ENCODE data around the gene FAM3D.
A peak's percentile ranks its signal among the peaks of the same experiment; 100 is the strongest.
"Not testable (repeated sequence)": the region's sequence is repeated elsewhere in the genome, so short reads cannot be mapped to it uniquely, and the experiment has no call there.

Gene FAM3D

GRCh38 chr3:58683001-58683458 is 16.5 kb upstream of the FAM3D start:
- peak in 1 of 2 experiments; percentile 34 for DNase-seq

DNA sequence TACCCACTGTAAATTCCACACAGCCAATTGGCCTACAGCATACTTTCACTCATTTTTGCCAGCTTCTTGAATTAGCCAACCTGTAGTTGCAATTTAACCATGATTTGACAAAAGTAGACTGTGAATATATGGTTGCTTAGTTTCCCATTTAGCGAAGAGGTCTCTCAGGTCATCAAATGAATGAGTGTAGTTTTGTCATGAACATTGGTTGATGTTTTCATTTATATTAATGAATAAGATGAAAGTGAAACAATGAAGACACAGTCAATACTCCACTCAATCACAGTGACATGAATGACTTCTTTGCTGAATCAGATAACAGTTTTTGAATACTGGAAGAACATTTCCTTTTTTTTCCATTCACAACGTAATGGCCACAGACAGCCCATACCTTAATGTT is 15.3 kb upstream of the FAM3D start:
- DNase-seq: no peak

DNA sequence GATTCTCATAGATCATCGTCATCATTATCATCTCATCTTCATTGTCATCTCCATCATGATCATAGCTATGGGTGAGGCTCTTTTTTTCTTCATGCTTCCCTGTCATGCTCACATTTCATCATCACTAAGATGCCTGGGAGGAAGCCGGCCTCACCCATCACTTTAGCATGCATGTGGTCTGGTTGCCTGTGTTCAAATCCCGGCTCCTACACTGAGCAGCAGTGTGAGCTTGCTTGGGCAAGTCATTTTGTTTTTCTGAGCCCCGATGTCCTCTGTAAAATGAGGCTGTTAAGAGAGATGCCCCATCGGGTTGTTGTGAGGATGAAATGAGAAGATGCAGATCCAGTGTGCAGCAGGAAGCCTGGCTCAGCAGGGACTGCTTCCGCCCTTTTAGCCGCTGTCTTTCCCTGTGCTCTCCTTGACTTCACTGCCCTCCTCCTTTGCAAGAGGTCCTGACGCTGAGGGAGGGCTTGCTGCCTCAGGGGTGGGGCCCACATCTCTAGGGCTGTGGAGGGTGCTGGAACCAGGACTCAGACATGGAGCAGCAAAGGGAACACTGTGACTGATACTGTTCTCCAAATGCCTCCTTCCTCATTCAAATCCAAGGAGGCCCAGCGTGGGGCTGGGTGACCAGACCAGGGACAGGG is 14.4 kb upstream of the FAM3D start:
- DNase-seq: no peak

- DNase-seq: no peak
Measured at GRCh38 chr3:58679974-58680666, 13.5 kb upstream of the FAM3D start.

DNA sequence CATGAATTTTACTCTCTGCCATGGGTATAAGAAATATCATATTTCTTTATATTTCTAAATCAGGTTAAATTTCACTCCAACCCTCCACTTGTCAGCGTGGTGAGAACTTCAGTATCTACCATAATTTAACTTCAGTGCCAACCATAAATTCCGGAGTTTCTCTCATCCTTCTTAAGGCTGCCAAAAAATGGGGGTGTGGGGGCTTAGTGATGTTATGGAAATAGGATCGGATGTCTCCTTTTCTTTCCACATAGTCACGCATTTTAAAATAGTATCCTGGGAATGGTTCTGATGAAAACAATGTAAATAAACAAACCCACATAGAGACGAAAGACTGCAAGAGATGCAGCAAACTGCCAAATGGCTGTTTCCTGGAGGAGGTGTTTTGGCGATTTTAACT is 12.9 kb upstream of the FAM3D start:
- no peak for DNase-seq

- not testable (repeated sequence) for DNase-seq
Measured at GRCh38 chr3:58678177-58678970, 11.8 kb upstream of the FAM3D start.

GRCh38 chr3:58672880-58673279 is 6.3 kb upstream of the FAM3D start:
- DNase-seq: no peak

- no peak for DNase-seq
Measured at GRCh38 chr3:58672451-58672850, 5.9 kb upstream of the FAM3D start.

DNA sequence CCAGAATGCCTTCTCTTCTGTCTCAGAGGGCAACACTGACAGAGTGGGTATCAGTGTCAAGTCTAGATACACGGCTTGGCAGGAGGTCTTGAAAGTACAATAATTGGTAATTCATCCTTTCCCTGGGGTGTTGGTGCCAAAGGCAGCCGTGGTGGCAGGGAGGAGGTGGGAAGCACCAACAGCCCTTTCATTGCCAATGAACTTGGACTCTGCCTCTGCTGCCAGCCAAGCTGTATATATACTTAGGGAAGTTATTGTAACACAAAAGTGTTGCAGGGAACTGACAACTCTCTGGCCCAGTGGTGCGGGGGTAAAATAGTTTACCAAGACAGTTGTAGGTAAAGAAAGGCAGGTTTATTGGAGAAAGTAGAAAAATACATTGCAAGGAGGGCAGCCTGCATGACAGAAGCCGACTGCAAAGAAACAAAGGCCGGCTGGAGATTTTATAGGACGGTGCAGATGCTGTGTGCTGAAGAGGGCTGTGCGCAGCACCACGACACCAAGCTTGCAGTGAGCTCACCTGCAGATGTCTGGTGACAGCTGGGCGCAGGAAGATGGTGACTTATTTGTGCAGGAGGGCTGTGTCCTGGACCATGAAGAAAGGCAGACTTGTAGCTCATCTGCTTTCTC is 4.0 kb upstream of the FAM3D start:
- DNase-seq: no peak

GRCh38 chr3:58668247-58668646 is 1.7 kb upstream of the FAM3D start:
- DNase-seq: no peak

GRCh38 chr3:58667704-58668103 is 1.1 kb upstream of the FAM3D start:
- DNase-seq: no peak

GRCh38 chr3:58667229-58667628 is 655 bp upstream of the FAM3D start:
- DNase-seq: no peak

DNA sequence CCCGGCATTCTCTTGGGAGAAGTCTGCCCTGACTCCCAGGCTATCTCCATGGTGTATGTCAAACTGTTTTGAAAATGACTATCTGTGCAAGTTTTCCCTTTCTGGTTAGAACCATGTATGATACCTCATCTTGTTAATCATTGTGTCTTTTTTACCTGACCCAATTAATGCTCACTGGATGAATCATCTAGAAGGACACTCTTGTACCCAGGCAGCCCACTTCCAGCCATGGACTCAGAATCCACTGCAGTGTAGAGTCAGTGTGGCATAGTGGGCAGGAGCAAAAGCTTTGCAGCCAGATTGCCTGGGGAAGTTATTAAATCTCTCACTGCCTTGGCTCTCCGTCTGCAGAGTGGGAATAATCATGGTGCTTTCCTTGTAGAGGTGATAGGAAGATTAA is 1.2 kb downstream of the FAM3D start:
- DNase-seq: no peak

GRCh38 chr3:58664611-58665010 is 2.0 kb downstream of the FAM3D start:
- no peak for DNase-seq

DNA sequence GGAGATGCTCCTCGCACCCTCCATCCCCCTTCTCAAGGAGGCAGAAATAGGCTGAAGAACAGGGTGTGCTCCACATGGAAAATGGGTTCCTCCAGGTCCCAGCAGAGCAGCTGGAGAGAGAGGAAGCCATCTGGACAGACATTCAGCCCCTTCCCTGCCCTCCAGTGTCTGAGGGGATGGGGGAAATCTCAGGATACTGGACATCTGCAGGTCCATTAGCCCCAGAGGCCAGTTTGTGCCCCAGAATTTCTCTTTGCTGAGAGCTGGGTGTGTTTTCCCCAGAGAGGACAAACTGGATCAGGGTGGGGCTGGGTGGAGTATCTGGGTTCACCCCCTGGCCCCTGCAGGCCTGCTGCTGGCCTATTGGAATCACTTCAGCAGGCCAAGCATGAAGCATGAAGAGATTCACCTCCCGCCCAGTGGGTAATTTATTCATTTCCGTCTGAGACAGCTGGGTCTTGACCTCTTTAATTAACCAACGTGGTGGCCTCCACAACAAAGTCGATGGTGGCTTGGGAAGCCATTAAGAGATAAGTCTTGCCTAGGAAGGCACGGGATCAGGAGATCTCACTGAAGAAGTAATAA is 4.6 kb downstream of the FAM3D start:
- no peak for DNase-seq

DNA sequence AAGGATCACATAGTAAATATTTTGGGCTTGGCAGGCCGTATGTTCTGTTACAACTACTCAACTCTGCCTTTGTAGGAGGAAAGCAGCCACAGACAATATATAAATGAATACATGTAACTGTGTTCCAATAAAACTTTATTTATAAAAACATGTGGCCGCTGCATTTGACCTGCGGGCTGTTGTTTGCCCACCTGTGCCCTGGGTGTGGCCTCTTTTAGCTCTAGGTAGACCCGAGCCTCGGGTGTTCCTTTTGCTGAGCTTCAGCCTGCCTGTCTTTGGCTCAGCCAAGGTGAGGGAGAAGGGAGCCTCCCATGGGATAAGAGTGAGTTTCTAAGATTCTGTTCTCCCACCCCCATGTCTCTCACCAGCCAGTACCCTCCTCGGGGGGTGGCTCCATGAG is 5.6 kb downstream of the FAM3D start:
- DNase-seq: no peak

- DNase-seq: no peak
Measured at GRCh38 chr3:58659051-58659675, 7.4 kb downstream of the FAM3D start.

DNA sequence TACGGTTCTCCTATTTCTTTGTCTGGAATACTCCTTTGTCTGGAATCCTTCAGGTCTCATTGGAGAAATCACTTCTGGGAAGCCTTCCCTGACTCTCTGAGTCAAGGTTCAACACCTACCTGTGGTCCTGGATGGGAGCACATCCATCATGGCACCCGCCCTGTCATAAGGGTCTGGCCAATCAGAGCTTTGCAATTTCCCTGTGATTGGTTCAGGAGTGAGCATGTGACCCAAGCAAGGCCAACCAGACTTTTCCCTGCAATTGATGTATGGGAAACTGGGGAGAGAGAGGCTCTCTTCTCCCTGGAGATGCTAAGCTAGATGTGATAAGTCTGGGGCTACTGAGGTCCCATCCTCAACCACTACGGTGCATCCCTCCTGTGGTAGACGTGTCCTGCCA is 8.1 kb downstream of the FAM3D start:
- no peak for DNase-seq

DNA sequence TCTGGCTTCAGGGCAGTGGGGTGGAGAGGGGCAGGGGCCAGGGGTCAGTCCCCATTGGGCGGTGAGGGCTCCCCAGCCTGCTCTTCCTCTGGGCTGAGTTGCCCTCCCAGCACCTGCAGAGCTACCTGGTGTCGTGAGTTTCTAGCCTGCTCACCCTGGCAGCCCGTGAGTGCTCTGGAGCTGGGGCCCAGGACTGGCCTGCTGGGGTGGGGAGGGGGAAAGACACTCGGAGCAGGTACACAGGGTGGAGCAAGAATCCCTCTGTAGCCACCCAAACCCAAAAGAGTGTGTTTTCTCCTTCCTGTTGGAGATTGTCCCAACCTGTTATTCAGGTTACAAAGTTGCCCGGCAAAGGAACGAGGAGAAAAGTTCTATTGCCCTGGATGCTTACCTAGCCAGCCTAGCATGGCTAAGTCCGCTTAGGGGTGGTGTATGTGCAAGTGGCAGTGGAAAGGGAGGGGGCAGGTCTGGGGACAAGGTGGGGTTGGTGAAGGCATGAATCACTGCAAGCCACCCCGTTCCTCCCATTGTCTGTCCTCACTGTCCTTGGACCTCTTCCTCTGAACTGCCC is 8.9 kb downstream of the FAM3D start:
- no peak for DNase-seq

GRCh38 chr3:58657036-58657520 is 9.5 kb downstream of the FAM3D start:
- no peak for DNase-seq

- DNase-seq: no peak
Measured at GRCh38 chr3:58656631-58657030, 9.9 kb downstream of the FAM3D start.

DNA sequence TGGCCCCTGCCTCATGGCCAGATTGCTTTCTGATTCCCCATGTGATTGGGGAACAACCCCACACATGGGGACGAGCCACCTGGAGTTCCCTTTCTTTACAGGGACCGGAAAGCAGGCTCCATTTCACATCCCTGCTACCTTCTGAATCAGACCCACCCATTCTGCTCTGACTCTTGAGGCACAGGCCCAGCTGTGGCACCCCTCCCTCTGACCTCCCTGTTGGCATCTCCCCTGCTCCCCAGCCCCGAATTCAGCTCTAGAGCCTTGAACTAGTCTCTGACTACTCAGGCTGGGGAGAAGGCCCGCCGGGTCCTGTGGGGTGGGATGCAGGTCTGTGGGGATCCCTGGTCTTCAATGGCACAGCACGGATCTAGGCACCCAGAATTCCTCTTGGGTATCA is 12.1 kb downstream of the FAM3D start:
- DNase-seq: no peak

Data from cerebellar nuclear complex (tissue), 1 donor.